Endothelial cell of umbilical vein (primary cell): ENCODE data around the gene DOCK7. TPM values are rescaled to one million over a fixed set of nuclear protein-coding genes. Genes with fewer than 3 reads are reported as not detected.

ENCODE experiments used
- BruUV-seq: library from RNA; stranded (reverse); fragments of 400-500 nt; replicated peaks from 2 replicates; lab custom pipeline; 2021; lab: Mats Ljungman, UMichigan
- CTCF ChIA-PET: fragments of 300-600, 350-600 bp; sonication (Branson Sonifier 250); formaldehyde crosslinking; loops from one replicate; lab custom pipeline; 2021; ENCODE audit warnings: antibody characterized with exemption, inconsistent platforms; lab: Charles Lee
- POLR2A ChIA-PET: fragments of 300-600, 350-600 bp; sonication (Branson Sonifier 250); formaldehyde crosslinking; loops from one replicate; lab custom pipeline; 2021; ENCODE audit warnings: antibody characterized with exemption, inconsistent platforms; lab: Charles Lee
- DNase-seq: peaks from one replicate; pipeline ENCODE4 v3.0.0-alpha.2; 2011; ENCODE audit warnings: low read depth, low spot score
- FAIRE-seq: peaks from 2 replicates; lab custom pipeline; 2011; peaks lifted over from hg19 to GRCh38; lab: Jason Lieb, UNC
- H2AFZ ChIP-seq: 2 replicates; pipeline ENCODE4 v1.6.0; 2012; ENCODE audit warnings: low read depth, low read length, control low read depth, inconsistent platforms
- H3K27ac ChIP-seq: 2 replicates; pipeline ENCODE4 v1.5.1; 2011; ENCODE audit warnings: low read depth, mild to moderate bottlenecking, control low read depth, low read length, moderate library complexity; ENCODE audit not compliant: insufficient read depth
- H3K27me3 ChIP-seq, 2 experiments: 2 replicates each; pipeline versions ENCODE4 v1.6.0 to v1.6.1; 2011; ENCODE audit warnings: low read length in 2 of 2, mixed read lengths in 1 of 2; ENCODE audit not compliant: control insufficient read depth in 2 of 2, insufficient read depth in 2 of 2
- H3K36me3 ChIP-seq, 2 experiments: 2 replicates in 1 of 2; 3 replicates in 1 of 2; pipeline ENCODE4 v1.5.1; 2011; ENCODE audit warnings: low read length in 2 of 2, mild to moderate bottlenecking in 1 of 2, moderate library complexity in 1 of 2; ENCODE audit not compliant: control insufficient read depth in 2 of 2, insufficient read depth in 2 of 2; ENCODE audit errors: extremely low read depth in 1 of 2
- H3K4me1 ChIP-seq: 3 replicates; pipeline ENCODE4 v1.5.1; 2011; ENCODE audit warnings: mild to moderate bottlenecking, low read length; ENCODE audit not compliant: control insufficient read depth, insufficient read depth; ENCODE audit errors: extremely low read depth
- H3K4me2 ChIP-seq: 2 replicates; pipeline ENCODE4 v1.6.1; 2011; ENCODE audit warnings: low read length, control low read depth, mixed read lengths; ENCODE audit not compliant: insufficient read depth
- H3K4me3 ChIP-seq, 3 experiments: fragments of 200-600 bp in 1 of 3; sonication (generic), shearing (Covaris generic) in 1 of 3; replicated peaks in 1 of 3; 2 replicates each; pipeline ENCODE4 v1.5.1; 2011 to 2016; ENCODE audit warnings: control low read depth in 3 of 3, low read length in 3 of 3, mild to moderate bottlenecking in 2 of 3, inconsistent platforms in 1 of 3, low read depth in 1 of 3, moderate library complexity in 1 of 3; ENCODE audit not compliant: insufficient read depth in 1 of 3
- H3K79me2 ChIP-seq: 2 replicates; pipeline ENCODE4 v1.6.0; 2012; ENCODE audit warnings: low read length, inconsistent platforms; ENCODE audit not compliant: control insufficient read depth, insufficient read depth
- H3K9ac ChIP-seq: replicated peaks from 2 replicates; pipeline ENCODE3; 2011; ENCODE audit warnings: low read length, control low read depth; ENCODE audit not compliant: insufficient read depth; ENCODE audit errors: extremely low read depth
- H3K9me1 ChIP-seq: replicated peaks from 3 replicates; pipeline ENCODE4 v1.6.0; 2011; ENCODE audit warnings: mild to moderate bottlenecking, low read length; ENCODE audit not compliant: control insufficient read depth, insufficient read depth; ENCODE audit errors: extremely low read depth
- H3K9me3 ChIP-seq: replicated peaks from 2 replicates; pipeline ENCODE4 v1.5.1; 2012; ENCODE audit warnings: low read length, inconsistent platforms; ENCODE audit not compliant: control insufficient read depth, insufficient read depth
- H4K20me1 ChIP-seq: replicated peaks from 2 replicates; pipeline ENCODE3; 2011; ENCODE audit warnings: mild to moderate bottlenecking, low read length; ENCODE audit not compliant: control insufficient read depth, insufficient read depth; ENCODE audit errors: extremely low read depth
- CTCF ChIP-seq, 2 donors: IDR thresholded peaks; 1 replicate in 1 of 2; 2 replicates in 1 of 2; pipeline ENCODE4 v1.5.1; 2011; ENCODE audit warnings: low read length in 2 of 2, mild to moderate bottlenecking in 2 of 2, moderate library complexity in 2 of 2, control low read depth in 1 of 2, inconsistent platforms in 1 of 2, low read depth in 1 of 2; ENCODE audit not compliant: insufficient read depth in 1 of 2; ENCODE audit errors: extremely low read depth in 1 of 2
- EZH2 ChIP-seq: IDR thresholded peaks from 2 replicates; pipeline ENCODE4 v1.6.1; 2012; ENCODE audit warnings: borderline replicate concordance, low read depth, mild to moderate bottlenecking, moderate library complexity, low read length, inconsistent platforms; ENCODE audit not compliant: severe bottlenecking
- FOS ChIP-seq: IDR thresholded peaks from 2 replicates; pipeline ENCODE4 v1.6.1; 2011; ENCODE audit warnings: mild to moderate bottlenecking, low read length, moderate library complexity, borderline replicate concordance; ENCODE audit not compliant: insufficient read depth
- GATA2 ChIP-seq: IDR thresholded peaks from 2 replicates; pipeline ENCODE4 v1.7.0; 2011; ENCODE audit warnings: low read depth, mild to moderate bottlenecking, moderate library complexity, mixed read lengths, low read length; ENCODE audit not compliant: insufficient read length, insufficient read depth
- JUN ChIP-seq: IDR thresholded peaks from 2 replicates; pipeline ENCODE4 v1.6.1; 2011; ENCODE audit warnings: borderline replicate concordance, low read depth; ENCODE audit not compliant: insufficient read length, insufficient read depth
- MYC ChIP-seq: IDR thresholded peaks from one replicate; pipeline ENCODE4 v1.6.1; 2011; ENCODE audit warnings: mild to moderate bottlenecking, low read depth, low read length
- POLR2A ChIP-seq: IDR thresholded peaks from 2 replicates; pipeline ENCODE4 v1.6.1; 2012; ENCODE audit warnings: low read depth, mild to moderate bottlenecking, control low read depth, low read length
- POLR2AphosphoS5 ChIP-seq: IDR thresholded peaks from 2 replicates; pipeline ENCODE4 v1.6.1; 2012; ENCODE audit warnings: low read depth, mild to moderate bottlenecking, control low read depth, low read length, moderate library complexity; ENCODE audit not compliant: insufficient read depth
- dilution Hi-C: fragments of 300-500 bp; cut with MboI; formaldehyde crosslinking; loops from one replicate; pipeline ENCODE4 v1.15.0; 2019; ENCODE audit warnings: low sequenced_read_pairs; ENCODE audit not compliant: extremely low pct_ligation_motif_present
- intact Hi-C: fragments of 100-400 bp; cut with micrococcal nuclease; formaldehyde crosslinking; loops from one replicate; pipeline ENCODE4 v1.10.0; 2022
- polyA plus RNA-seq, 4 experiments: library from polyadenylated mRNA; depleted of rRNA in 3 of 4; stranded (reverse) in 3 of 4; unstranded in 1 of 4; fragments of >200 nt; gene quantifications; 2 replicates each; pipeline versions ENCODE4 v1.2.1 to v1.2.3, GENCODE V29; 2011 to 2012; ENCODE audit warnings: missing spikeins in 1 of 4
- total RNA-seq: library from RNA; stranded (reverse); gene quantifications from 2 replicates; pipeline ENCODE4 v1.2.3, GENCODE V29; 2021
- TF ChIP-seq, protein P1 (sequence below): IDR thresholded peaks from 2 replicates; pipeline ENCODE4 v1.6.1; 2011; ENCODE audit not compliant: insufficient read depth, insufficient read length

The DOCK7 gene
- total and polyA plus RNA-seq, 2 donors (not counting 3 experiments of a cell fraction or from before 2014, with no cell fraction given), result 9.4 to 31.9 TPM

DNA sequence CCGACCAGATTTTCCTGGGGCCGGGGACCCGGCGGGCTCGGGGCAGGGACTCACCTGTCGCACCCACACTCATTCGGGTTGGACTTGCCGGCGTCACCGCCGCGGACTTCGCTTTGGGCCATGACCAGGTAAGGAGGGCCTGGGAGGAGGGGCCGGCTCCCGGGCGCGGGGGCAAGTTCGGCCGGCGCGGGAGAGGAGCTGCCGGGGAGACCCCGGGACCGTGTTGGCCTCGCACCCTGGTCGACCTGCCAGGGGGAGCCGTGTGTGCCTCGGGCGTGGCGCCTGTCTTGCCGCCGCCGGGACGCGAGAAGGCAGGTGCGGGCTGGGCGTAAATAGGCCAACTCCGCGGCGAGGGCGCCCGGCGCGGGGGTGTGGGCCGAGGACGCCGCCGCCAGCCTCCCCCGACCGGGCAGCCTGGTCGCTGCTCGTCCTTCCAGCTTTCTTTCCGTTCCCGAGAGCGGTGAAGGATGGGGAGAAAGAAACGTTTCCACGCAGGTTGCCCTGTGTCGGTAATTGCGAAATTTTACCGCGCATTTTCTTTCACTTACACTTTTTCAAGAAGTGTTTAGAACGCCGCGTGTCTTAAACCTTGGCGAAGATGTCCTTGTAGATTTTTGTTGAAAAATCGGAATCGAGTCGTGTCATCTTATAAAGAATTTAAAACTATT, 250.8 kb downstream of the DOCK7 start:
- ChIA-PET POLR2A (no interaction called here), CTCF (interaction anchor here (1.0 to 2.0 kb wide), 2 partner anchors 13 to 310 kb away, joined by 3 to 9 read pairs; no protein-coding TSS in a partner anchor)
- H3K4me3 ChIP-seq, result peak overlapping the region; percentile 73 to 95 (median 75)
- no peaks in the 10 kb centered on the region for H4K20me1 ChIP-seq
- BruUV-seq, result no TSS peak
- peak overlapping the region; percentile 96 for H3K9ac ChIP-seq
- no peaks in the 10 kb centered on the region for H3K9me1 ChIP-seq
- TF ChIP-seq JUN (no peak), POLR2AphosphoS5 (no peak), GATA2 (no peak), CTCF (IDR thresholded peaks at IDR 0.05; ENCODE audit: extremely low read depth in 1 of 2, insufficient read depth in 1 of 2, low read depth in 1 of 2, low read length in 2 of 2) (no peak), MYC (no peak), POLR2A (no peak), FOS (no peak), EZH2 (no peak)
- TF ChIP-seq, protein P1, sequence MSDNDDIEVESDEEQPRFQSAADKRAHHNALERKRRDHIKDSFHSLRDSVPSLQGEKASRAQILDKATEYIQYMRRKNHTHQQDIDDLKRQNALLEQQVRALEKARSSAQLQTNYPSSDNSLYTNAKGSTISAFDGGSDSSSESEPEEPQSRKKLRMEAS, result no peak
- dilution Hi-C loops (no loop called here), intact Hi-C loops (loop anchor here (5.0 kb wide), 2 partner anchors 310 to 685 kb away; no protein-coding TSS in a partner anchor)
- peaks cover 13% of the 10 kb centered on the region for H3K4me1 ChIP-seq
- DNase-seq (no peak), FAIRE-seq (no peak)
- H3K9me3 ChIP-seq, result no peaks in the 10 kb centered on the region
- H3K36me3 ChIP-seq, result no peaks in the 10 kb centered on the region
- peak overlapping the region; percentile 96 for H3K4me2 ChIP-seq
- H3K79me2 ChIP-seq, result peaks cover 50% of the 10 kb centered on the region
- H2AFZ ChIP-seq, result peak overlapping the region; percentile 86
- peak overlapping the region; percentile 89 for H3K27ac ChIP-seq
- no peaks in the 10 kb centered on the region for H3K27me3 ChIP-seq
